KMS-11 (cell line): ENCODE measurements around the gene OR52W1.

Source experiments
- H2AFZ ChIP-seq: fragments of 200-600 bp; sonication (generic); 2 replicates; pipeline ENCODE4 v1.6.1; 2016; ENCODE audit warnings: antibody characterized with exemption, mixed run types, low read depth
- H3K27ac ChIP-seq: fragments of 200-600 bp; sonication (generic); 2 replicates; pipeline ENCODE4 v1.6.1; 2016; ENCODE audit warnings: mild to moderate bottlenecking, mixed run types
- H3K27me3 ChIP-seq: fragments of 200-600 bp; sonication (generic); 2 replicates; pipeline ENCODE4 v1.6.1; 2017; ENCODE audit warnings: mild to moderate bottlenecking, low read depth, mixed run types, moderate library complexity; ENCODE audit not compliant: insufficient read depth
- H3K36me3 ChIP-seq: fragments of 200-600 bp; sonication (generic); 2 replicates; pipeline ENCODE4 v1.6.1; 2017; ENCODE audit warnings: mild to moderate bottlenecking, mixed run types; ENCODE audit not compliant: insufficient read depth
- H3K4me1 ChIP-seq: fragments of 200-600 bp; sonication (generic); 2 replicates; pipeline ENCODE4 v1.6.1; 2016; ENCODE audit warnings: mild to moderate bottlenecking, low read depth, mixed run types; ENCODE audit not compliant: poor library complexity, severe bottlenecking
- H3K4me2 ChIP-seq: fragments of 200-600 bp; sonication (generic); 2 replicates; pipeline ENCODE4 v1.7.0; 2016; ENCODE audit warnings: mild to moderate bottlenecking, mixed run types
- H3K4me3 ChIP-seq: fragments of 200-600 bp; sonication (generic); IDR thresholded peaks from 2 replicates; pipeline ENCODE4 v1.6.1; 2017; ENCODE audit warnings: low read depth, low read length, mixed read lengths; ENCODE audit not compliant: insufficient read depth
- H3K79me2 ChIP-seq: fragments of 200-600 bp; sonication (generic); 2 replicates; pipeline ENCODE4 v1.6.1; 2016; ENCODE audit warnings: low read depth, mixed run types; ENCODE audit not compliant: insufficient read depth
- H3K9ac ChIP-seq: fragments of 200-600 bp; sonication (generic); 2 replicates; pipeline ENCODE4 v1.6.1; 2016; ENCODE audit warnings: mild to moderate bottlenecking, mixed run types
- H4K20me1 ChIP-seq: fragments of 200-600 bp; sonication (generic); 2 replicates; pipeline ENCODE4 v1.6.1; 2016; ENCODE audit warnings: mild to moderate bottlenecking, mixed run types; ENCODE audit not compliant: insufficient read depth
- CTCF ChIP-seq: fragments of 200-600 bp; sonication (generic); conservative IDR thresholded peaks from 2 replicates; pipeline ENCODE4 v1.6.1; 2017; ENCODE audit warnings: low read depth, mild to moderate bottlenecking, antibody characterized with exemption, low read length, moderate library complexity, mixed read lengths

Gene OR52W1

GRCh38 chr11:6199174-6199810 is at the start of gene OR52W1:
TSS of gene OR52W1 (plus strand) at chr11:6199224. CDS start at chr11:6199224, 0 bp downstream.
- Histone ChIP-seq H3K4me1 (peaks cover 15% of the 10 kb centered on the region), H3K9ac (no peak within 1 kb of the TSS), H3K79me2 (no peaks in the 10 kb centered on the region), H3K36me3 (no peaks in the 10 kb centered on the region), H4K20me1 (no peaks in the 10 kb centered on the region), H3K4me2 (no peak within 1 kb of the TSS), H3K27me3 (no peaks in the 10 kb centered on the region), H3K27ac (no peak within 1 kb of the TSS), H3K4me3 (no peak within 1 kb of the TSS), H2AFZ (no peak within 1 kb of the TSS)
- TF ChIP-seq CTCF: no peak

GRCh38 chr11:6151117-6151516 is 47.9 kb upstream of the OR52W1 start:
- H2AFZ ChIP-seq: no peak overlapping the region
- no peak overlapping the region for H3K27ac ChIP-seq
- no peak for TF ChIP-seq CTCF
- no peak overlapping the region for H3K9ac ChIP-seq
- no peaks in the 10 kb centered on the region for H3K4me1 ChIP-seq
- no peaks in the 10 kb centered on the region for H3K27me3 ChIP-seq
- no peak overlapping the region for H3K4me3 ChIP-seq
- no peak overlapping the region for H3K4me2 ChIP-seq
- no peaks in the 10 kb centered on the region for H4K20me1 ChIP-seq
- no peaks in the 10 kb centered on the region for H3K36me3 ChIP-seq
- H3K79me2 ChIP-seq: no peaks in the 10 kb centered on the region

- H2AFZ ChIP-seq: no peak overlapping the region
- H3K27ac ChIP-seq: no peak overlapping the region
- no peak overlapping the region for H3K9ac ChIP-seq
- H3K4me3 ChIP-seq: no peak overlapping the region
- H3K79me2 ChIP-seq: no peaks in the 10 kb centered on the region
- no peak for TF ChIP-seq CTCF
- H3K36me3 ChIP-seq: no peaks in the 10 kb centered on the region
- no peak overlapping the region for H3K4me2 ChIP-seq
- H3K4me1 ChIP-seq: no peaks in the 10 kb centered on the region
- H3K27me3 ChIP-seq: no peaks in the 10 kb centered on the region
- no peaks in the 10 kb centered on the region for H4K20me1 ChIP-seq
Measured at GRCh38 chr11:6152126-6152525, 46.9 kb upstream of the OR52W1 start.

GRCh38 chr11:6156628-6157359 is 42.2 kb upstream of the OR52W1 start:
- H4K20me1 ChIP-seq: no peaks in the 10 kb centered on the region
- no peaks in the 10 kb centered on the region for H3K36me3 ChIP-seq
- H2AFZ ChIP-seq: peak overlapping the region; percentile 55
- peak overlapping the region; percentile 4; the same call in 1 of the 2 replicates for H3K4me2 ChIP-seq
- no peak overlapping the region for H3K4me3 ChIP-seq
- no peaks in the 10 kb centered on the region for H3K79me2 ChIP-seq
- peak overlapping the region; percentile 39; the same call in 1 of the 2 replicates for H3K9ac ChIP-seq
- peak overlapping the region; percentile 69 for H3K27ac ChIP-seq
- H3K27me3 ChIP-seq: no peaks in the 10 kb centered on the region
- TF ChIP-seq CTCF: no peak
- no peaks in the 10 kb centered on the region for H3K4me1 ChIP-seq
